Left lung (tissue), 10 donors: ENCODE data around the gene PHKA2. TPM values are rescaled to one million over a fixed set of nuclear protein-coding genes. Genes with fewer than 3 reads are reported as not detected.

Source experiments
- ATAC-seq: fragments of 200-7000 bp; cut with Tn5 transposase; one replicate; pipeline ENCODE4 v1.9.1; 2020; ENCODE audit warnings: moderate library complexity
- DNase-seq, 4 donors: peaks; one replicate each; pipeline ENCODE4 v3.0.0-alpha.2; 2013 to 2020
- H3K27ac ChIP-seq, 2 donors: fragments of 200-600 bp; sonication (generic) in 1 of 2; one replicate each; pipeline versions ENCODE4 v1.5.0 to v1.8.0; 2020 to 2021
- H3K27me3 ChIP-seq, 2 donors: fragments of 200-600 bp; sonication (generic) in 1 of 2; one replicate each; pipeline versions ENCODE4 v1.5.0 to v1.8.0; 2020 to 2021
- H3K36me3 ChIP-seq, 2 donors: fragments of 200-600 bp; sonication (generic) in 1 of 2; one replicate each; pipeline versions ENCODE4 v1.5.0 to v1.8.0; 2020 to 2021
- H3K4me1 ChIP-seq, 2 donors: fragments of 200-600 bp; one replicate each; pipeline ENCODE4 v1.8.0; 2021
- H3K4me3 ChIP-seq, 2 donors: fragments of 200-600 bp; sonication (generic) in 1 of 2; one replicate each; pipeline versions ENCODE4 v1.5.0 to v1.8.0; 2020 to 2021; ENCODE audit warnings: mild to moderate bottlenecking in 1 of 2
- H3K9me3 ChIP-seq, 2 donors: fragments of 200-600 bp; sonication (generic) in 1 of 2; one replicate each; pipeline versions ENCODE4 v1.5.0 to v1.8.0; 2020 to 2021
- CTCF ChIP-seq, 2 donors: fragments of 200-600 bp; sonication (generic) in 1 of 2; IDR thresholded peaks; one replicate each; pipeline versions ENCODE4 v1.5.0 to v1.8.0; 2021; ENCODE audit warnings: antibody characterized with exemption in 2 of 2
- intact Hi-C, 2 donors: fragments of 100-400 bp; cut with DNase I; formaldehyde crosslinking; loops; one replicate each; pipeline versions ENCODE4 v1.11.2 to v1.14.2; 2022
- polyA plus RNA-seq, 6 donors: library from polyadenylated mRNA; unstranded; fragments of 120-200 nt; gene quantifications; one replicate each; pipeline ENCODE4 v1.2.1, GENCODE V29; 2013; ENCODE audit not compliant: insufficient read length in 6 of 6
- total RNA-seq, 2 donors: library from RNA; stranded (reverse); fragmentation: NEBNext Ultra II Directional; extraction: Animal tissue kit (Norgen Biotek cat#: 25700); gene quantifications; one replicate each; pipeline ENCODE4 v1.2.1, GENCODE V29; 2021
- donor health status: DM: no; HTN: yes; CAD: no.
- donor health status: DM: no; HTN: no; CAD: no.

The PHKA2 gene
- total and polyA plus RNA-seq, 8 donors = 26.1 to 45.8 (median 38.0) TPM

DNA sequence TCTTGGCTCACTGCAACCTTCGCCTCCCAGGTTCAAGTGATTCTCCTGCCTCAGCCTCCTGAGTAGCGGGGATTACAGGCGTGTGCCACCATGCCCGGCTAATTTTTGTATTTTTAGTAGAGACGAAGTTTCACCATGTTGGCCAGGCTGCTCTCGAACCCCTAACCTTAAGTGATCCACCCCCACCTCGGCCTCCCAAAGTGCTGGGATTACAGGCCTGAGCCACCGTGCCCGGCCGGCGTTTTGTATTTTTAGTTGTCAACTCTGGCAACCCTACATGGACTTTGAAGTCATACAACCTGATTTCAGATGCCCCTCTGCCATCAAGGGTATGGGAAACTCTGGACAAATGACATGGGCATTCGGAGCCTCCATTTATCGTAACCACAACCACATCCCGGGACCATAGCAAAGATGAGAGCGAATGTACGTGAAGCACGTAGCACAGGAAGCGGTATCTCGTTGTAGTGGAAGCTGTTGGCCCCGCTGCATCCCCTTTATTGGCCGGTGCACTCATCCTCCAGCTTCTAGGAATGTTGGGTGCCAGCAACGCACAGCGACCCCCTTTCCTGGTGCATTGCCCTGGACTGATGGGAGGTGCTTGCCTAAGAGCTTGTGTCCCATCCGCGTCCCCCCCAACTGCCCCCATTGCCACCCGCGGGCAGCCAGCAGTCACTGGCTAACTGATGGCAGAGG, 109.2 kb downstream of the PHKA2 start:
- Histone ChIP-seq H3K4me3 (no peak overlapping the region), H3K27ac (no peak overlapping the region), H3K27me3 (no peaks in the 10 kb centered on the region), H3K36me3 (no peaks in the 10 kb centered on the region), H3K4me1 (no peaks in the 10 kb centered on the region), H3K9me3 (no peaks in the 10 kb centered on the region)
- TF ChIP-seq CTCF (IDR thresholded peaks at IDR 0.05) = no peak
- no peak for ATAC-seq
- intact Hi-C loops = no loop called here
- DNase-seq = no peak

- Histone ChIP-seq H3K36me3 (no peaks in the 10 kb centered on the region), H3K27ac (no peak overlapping the region), H3K4me3 (no peak overlapping the region), H3K9me3 (no peaks in the 10 kb centered on the region), H3K27me3 (no peaks in the 10 kb centered on the region), H3K4me1 (no peaks in the 10 kb centered on the region)
- DNase-seq (no peak), ATAC-seq (no peak)
- no peak for TF ChIP-seq CTCF (IDR thresholded peaks at IDR 0.05)
- intact Hi-C loops = no loop called here
These were observed 110.1 kb downstream of the PHKA2 start for GRCh38 chrX:18873836-18874235.

DNA sequence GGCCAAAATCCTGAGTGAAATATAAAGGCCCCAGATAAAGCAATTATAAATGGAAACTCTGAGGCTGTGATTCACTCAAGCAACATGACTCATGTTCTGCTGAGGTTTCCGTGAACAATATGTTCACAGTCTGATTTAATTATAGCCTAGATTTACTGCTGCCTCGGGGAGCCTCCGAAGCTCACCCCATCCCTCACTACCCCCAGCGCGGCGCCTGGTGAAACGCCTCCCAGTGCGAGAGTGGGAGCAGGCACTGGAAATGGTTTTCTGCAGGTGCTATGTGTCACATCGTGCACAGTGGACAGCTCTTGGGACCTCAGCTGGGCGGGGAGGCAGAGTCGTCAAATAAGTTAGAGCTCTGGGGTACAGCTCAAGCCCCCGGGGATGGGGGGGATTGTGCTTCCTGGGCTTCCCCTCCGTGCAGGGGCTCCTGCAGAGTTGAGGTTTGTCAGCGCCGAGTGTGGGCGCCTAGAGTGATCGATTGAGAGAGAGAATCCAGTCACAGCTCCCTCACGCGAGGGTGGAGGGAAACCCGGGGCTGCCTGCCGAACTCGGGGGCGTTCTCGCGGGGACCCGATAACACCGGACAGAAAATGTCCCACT, 110.6 kb downstream of the PHKA2 start:
- no peak for TF ChIP-seq CTCF (IDR thresholded peaks at IDR 0.05)
- Histone ChIP-seq H3K36me3 (no peaks in the 10 kb centered on the region), H3K4me3 (no peak overlapping the region), H3K9me3 (no peaks in the 10 kb centered on the region), H3K4me1 (no peaks in the 10 kb centered on the region), H3K27me3 (no peaks in the 10 kb centered on the region), H3K27ac (no peak overlapping the region)
- DNase-seq = no peak
- intact Hi-C loops = no loop called here
- ATAC-seq = peak; percentile 60

GRCh38 chrX:18872621-18873020, 111.3 kb downstream of the PHKA2 start:
- Histone ChIP-seq H3K9me3 (no peaks in the 10 kb centered on the region), H3K4me1 (no peaks in the 10 kb centered on the region), H3K27me3 (no peaks in the 10 kb centered on the region), H3K36me3 (no peaks in the 10 kb centered on the region), H3K4me3 (no peak overlapping the region), H3K27ac (no peak overlapping the region)
- intact Hi-C loops = no loop called here
- no peak for TF ChIP-seq CTCF (IDR thresholded peaks at IDR 0.05)
- no peak for DNase-seq
- no peak for ATAC-seq

DNA sequence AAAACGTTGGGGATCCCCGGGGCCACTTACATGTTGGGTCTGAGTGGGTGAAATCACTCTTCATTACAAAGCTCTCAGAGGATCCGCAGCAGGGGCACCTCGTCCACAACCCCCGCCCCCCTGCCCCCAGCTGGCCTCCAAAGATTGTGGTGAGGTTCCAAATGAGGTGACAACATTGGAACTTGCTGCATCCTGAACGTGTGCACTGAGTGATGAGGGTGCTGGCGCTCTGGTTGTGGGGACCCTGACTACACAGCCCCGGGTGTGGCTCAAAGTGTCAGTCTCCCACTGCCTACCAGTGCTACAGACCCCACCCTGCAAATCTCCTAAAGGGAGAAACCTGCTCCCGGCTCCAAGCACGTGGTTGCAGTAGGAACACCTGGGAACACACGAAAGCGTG, 111.9 kb downstream of the PHKA2 start:
- Histone ChIP-seq H3K4me3 (no peak overlapping the region), H3K27me3 (no peaks in the 10 kb centered on the region), H3K36me3 (no peaks in the 10 kb centered on the region), H3K27ac (no peak overlapping the region), H3K9me3 (no peaks in the 10 kb centered on the region), H3K4me1 (no peaks in the 10 kb centered on the region)
- intact Hi-C loops = no loop called here
- no peak for TF ChIP-seq CTCF (IDR thresholded peaks at IDR 0.05)
- DNase-seq (no peak), ATAC-seq (no peak)
